COR-L47 (cell line): Measurements from ENCODE around the gene NMT1.
"Not testable (repeated sequence)": the region's sequence is repeated elsewhere in the genome, so short reads cannot be mapped to it uniquely, and the experiment has no call there.

ENCODE experiments used
- DNase-seq: peaks from one replicate; lab custom pipeline; 2025; lab: John Stamatoyannopoulos, UW

The NMT1 gene

DNA sequence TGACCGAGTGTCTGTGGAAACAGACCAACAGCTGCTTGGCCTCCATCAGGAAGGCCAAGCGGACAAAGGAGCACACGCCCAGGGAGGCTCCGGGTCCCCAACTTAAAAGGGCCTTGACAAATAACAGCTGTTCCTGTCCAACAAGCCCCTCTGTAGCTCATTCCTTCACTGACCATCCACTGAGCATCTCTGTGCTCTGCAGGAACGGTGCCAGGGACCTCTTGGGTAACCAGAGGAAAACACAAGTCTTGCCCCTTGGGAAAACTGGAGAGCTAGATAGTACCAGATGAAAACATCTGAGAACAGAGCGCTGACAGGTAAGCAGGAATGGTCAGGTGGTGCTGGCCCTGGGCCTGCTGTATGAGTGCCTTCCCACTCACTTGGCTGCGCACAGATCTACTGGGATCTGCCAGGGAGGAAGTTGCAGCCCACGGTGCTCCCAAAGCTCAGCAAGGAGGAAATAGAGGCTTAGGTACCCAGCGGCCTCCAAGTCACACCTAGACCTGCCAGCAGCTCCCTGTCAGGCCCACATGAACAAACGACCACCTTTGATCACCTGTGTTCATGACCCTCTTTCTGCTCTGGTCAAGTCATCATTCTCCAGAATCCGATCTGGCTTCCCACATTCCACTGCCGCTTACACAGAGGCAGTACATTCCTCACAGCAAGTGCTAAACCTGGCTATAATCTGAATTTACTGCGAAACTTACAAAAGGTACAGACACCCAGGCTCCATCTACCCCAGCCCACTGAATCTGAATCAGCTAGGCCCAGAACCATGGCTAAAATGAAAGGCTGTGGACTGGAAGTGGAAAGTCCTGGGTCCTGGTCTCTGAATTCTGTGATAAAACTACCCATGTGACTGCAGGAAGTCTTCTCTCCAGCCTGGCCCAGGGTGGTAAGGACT lies 22.1 kb upstream of the NMT1 start:
- DNase-seq, result no peak

DNA sequence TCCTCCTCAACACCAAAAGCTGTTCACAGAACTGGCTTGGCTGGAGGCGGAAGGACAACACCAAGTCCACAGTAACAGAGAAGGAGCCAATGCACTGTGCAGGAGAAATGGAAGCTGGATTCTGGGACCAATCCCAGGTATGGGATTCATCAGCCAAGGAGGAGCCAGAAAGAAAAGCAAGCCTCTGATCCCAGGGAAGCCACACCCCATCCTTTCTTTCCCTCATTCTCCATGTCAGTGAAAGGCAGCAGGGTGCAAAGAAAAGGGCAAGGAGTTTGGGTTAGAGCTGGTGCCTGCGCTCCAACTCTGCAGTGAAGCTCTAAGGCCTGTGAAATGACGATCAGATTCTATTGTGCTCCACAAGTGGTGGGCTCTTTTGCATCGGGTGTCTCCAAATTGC lies 20.7 kb upstream of the NMT1 start:
- DNase-seq, result no peak

DNA sequence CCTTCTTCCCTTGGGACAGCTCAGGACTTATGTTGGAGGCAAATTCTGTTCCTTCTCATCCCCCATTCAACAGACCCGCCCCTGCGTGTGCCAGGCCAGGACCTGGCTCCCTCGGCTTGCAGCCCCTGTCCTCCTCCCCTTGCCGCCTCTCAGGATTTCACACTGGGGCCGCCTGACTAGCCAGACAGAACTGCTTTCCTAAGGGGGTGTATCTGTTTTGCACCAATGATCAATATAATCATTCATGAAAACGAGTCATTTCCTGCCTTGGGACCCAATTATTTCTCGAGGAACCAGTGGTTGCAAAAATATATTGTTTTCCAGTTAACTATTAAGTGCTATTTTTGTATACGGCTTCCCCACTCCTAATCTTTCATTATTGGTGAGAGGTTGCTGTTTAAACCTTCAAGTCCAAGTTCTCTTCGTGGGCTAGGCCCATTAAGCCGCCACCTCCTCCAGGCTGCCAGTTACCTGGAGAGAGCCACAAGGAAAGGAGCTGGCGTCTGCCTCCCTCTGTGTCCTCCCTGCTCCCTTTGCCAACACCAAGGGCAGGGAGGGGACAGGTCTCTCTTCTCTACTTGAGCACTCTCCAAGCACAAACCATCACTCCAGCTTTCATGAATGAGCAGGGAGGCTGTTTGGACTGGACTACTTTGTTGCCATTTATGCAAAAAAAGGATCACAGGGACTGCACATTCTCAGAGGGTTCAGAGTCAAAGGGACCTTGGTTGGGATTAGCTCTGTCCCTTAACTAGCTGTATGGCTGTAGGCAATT lies 18.6 kb upstream of the NMT1 start:
- DNase-seq, result no peak

DNA sequence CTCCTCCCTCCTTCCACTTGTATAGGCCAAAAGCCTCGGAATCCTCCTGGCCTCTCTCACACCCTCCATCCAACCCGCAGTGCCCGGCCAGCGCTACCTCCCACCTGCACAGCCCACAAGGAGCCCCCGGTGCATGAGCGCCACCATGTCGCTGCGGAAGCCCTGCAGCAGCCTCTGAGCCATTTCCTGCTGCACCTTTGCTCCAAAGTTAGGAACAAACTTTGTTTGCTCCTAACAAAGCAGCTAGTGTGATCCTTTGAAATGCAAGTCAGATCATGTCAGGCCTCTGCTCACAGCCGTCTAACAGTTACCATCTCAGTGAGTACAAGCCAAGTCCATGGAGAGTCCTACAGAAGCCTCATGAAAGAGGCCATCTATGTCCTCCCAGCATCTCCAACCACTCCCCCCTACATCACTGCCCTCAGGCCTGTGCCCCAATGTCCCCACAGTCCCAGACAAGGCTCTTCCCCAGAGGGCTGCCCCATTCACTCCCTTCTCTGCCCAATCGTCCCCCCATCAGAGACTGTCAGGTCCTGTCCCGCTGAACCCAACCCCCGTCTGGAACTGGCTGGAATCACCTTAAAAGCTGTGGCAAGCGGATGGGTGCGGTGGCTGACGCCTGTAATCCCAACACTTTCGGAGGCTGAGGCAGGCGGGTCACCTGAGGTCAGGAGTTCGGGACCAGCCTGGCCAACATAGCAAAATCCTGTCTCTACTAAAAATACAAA lies 17.1 kb upstream of the NMT1 start:
- DNase-seq, result no peak

DNA sequence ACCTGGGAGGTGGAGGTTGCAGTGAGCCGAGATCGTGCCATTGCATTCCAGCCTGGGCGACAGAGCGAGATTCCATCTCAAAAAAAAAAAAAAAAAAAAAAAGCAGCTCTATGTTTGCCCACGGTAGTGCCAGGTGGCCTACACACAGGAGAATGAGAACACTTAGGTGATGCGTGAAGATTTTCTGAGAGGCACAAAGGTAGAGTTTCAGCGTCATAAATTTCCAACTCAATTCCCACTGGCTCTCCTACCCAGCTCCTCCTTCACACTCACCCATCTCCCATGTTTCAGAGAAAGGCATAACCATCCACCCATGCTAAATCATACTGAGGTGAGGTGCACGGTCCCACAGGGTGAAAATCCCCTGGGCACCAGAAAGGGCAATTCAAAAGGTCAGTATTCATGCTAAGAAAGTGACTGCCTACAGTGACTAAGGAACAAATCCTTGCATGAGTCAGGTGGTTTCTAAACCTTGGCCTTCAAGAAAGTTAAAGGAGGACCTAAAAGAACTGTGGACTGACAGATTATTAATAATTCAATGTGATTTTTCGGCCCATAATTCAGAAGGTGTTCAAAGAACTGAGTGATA lies 14.5 kb upstream of the NMT1 start:
- DNase-seq, result no peak

DNA sequence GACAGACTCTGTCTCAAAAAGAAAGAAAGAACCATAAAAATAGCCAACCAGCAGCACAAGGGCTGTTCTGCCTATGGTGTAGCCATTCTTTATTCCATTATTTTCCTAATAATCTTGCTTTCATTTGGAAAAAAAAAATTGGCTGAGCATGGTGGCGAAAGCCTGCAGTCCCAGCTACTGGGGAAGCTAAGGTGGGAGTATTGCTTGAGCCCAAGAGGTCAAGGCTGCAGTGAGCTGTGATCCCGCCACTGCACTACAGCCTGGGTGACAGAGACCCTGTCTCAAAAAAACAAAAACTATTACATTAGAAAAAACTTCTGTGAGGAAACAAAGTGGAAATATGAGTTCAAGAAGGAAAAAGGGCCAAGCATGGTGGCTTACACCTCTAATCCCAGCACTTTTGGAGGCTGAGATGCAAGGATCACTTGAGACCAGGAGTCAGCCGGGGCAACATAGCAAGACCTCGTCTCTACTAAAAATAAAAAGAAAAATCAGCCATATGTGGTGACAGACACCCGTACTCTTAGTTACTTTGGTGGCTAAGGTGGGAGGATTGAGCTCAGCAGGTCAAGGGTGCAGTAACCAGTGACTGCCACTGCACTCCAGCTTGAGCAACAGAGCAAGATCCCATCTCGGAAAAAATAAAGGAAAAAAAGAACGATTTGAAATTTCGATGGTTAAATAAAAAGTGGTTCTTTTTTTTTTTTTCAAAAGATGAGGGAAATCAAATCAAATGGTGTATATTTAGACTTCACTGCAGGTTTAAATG lies 12.1 kb upstream of the NMT1 start:
- DNase-seq, result no peak

DNA sequence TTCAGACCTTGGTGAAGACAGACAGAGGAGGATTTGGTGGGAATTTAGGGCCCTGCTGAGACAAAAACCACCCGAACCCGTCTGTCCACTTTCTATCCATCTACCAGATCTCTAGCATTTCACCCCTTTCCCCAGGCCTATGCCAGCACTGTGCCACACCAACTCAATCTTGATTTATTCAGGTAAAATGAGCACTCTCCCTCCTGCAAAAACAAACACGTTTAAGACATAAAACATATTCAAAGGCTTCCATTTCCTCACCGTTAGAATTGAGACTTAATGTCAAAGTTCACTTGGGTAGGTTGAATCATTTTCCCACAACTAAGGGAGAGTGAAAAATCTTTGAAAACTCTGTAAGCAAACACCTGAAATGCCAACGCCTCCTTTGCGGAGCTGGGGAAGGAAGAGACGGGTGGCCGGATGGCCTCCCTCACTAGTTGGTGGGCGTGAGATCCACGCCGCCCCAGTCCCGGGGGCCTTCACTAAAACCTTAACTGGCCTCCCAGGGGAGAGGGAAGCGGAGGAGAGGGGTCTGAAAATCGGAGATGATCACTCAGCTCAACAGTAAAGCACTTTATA lies 10.5 kb upstream of the NMT1 start:
- no peak for DNase-seq

DNA sequence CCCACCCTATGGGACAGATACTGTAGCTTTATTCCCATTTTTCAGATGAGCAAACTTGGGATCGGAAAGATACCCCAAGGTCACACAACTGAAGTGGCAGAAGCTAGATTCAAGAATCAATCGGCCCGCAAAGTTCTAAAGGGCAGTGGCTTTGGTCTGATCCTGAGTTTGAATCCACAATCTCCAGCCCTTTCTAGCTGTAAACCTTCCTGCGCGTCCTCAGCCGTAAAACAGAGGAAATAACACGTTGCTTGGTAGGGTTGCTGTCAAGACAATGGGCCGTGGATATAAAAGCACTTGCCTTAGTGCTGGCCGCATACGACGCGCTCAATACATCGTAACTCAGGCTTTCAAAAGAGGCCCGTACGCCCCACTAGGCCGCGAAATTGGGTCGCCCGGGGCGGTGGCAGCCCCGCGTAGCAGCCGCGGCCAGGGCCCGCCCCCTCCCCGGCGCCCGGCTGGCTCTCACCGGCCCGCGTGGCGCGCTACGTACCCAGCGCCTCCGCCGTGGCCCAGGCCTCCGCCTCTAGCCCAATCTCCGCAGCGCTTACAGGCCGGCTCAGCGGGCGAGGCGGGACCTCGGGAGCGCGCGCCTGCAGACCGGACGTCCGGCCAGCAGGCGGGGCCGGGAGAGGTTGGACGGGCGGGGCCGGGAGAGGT lies 9.9 kb upstream of the NMT1 start, which contains the start of gene DCAKD:
Gene DCAKD, minus strand, starts transcription at position 573 of the 660 bp plus-strand sequence. CDS start 16,747 bp downstream, outside the sequence.
- DNase-seq, result peak; percentile 95

DNA sequence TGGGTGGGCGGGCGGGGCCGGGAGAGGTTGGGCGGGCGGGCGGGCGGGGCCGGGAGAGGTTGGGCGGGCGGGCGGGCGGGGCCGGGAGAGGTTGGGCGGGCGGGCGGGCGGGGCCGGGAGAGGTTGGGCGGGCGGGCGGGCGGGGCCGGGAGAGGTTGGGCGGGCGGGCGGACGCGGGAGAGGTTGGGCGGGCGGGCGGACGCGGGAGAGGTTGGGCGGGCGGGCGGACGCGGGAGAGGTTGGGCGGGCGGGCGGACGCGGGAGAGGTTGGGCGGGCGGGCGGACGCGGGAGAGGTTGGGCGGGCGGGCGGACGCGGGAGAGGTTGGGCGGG lies 9.4 kb upstream of the NMT1 start:
- DNase-seq, result not testable (repeated sequence)

DNA sequence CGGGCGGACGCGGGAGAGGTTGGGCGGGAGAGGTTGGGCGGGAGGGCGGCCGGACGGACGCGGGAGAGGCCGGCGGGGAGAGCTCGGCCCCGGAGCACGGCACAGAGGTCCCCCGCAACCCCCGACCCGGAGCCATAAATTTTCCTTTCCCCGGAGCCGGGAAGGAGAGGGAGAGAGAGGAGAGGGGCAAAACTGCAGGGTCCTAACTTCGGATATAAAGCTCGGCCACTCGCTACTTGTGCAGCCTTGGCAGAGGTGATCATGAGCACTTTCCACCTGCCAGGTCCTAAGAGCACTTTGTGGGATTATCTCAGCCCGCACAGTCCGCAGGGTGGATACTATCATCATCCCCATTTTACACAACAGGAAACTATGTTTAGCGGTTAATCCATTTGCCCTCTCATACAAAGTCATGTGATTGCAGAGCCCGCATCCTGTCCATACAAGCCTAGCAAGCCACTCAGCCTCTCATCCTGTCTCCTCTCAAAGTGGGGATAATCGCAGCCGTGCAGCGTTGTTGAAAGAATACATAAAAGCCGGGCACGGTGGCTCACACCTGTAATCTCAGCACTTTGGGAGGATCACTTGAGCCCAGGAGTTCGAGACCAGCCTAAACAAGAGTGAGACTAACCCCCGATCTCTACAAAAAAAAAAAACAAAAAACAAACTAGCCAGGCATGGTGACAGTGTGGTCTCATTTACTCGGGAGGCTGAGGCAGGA lies 8.9 kb upstream of the NMT1 start:
- DNase-seq, result peak; percentile 36

DNA sequence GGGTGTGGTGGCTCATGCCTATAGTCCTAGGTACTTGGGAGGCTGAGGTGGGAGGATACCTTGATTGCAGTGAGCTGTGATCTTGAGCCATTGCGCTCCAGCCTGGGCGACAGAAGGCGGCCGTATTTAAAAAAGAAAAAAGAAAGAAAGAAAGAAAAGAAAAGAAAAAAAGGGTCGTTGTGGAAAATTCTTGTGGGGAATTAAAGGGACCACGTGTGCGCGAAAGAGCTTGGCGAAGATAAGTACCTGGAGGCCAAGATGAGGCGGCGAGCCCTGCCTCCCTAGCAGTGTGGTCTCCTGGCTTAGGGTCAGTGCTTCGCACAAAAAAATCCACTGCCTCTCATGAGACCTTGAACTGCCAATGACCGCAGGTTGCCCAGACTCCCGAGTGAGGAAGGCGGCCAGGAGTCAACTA lies 728 bp upstream of the NMT1 start:
- DNase-seq, result no peak

DNA sequence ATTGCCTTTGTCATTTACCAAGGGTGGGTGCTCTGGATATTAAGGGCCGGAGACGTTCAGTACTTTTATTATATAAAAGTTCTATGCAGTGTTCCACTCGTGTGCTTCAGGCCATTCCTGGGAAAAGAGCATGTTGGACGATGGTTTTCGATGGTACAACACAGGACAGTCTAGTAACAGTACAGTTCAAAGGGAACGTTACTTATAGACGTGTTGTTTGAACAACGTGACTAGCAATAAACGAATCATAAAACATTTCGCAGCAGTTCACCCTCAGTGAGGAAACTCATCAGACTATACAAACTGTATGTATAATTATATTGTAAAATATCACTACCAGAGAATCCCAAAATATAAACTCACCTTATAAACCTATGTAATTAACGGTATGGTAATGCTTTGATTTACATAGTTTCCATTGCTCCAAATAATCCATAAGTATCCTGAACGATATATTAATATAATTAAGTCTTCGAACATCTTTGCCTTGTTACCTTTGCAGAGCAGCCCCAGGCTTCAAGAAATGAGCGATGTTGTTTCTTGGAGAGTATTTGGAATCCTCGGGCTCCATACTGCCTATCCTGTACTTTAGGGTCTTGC lies 589 bp downstream of the NMT1 start:
- no peak for DNase-seq

DNA sequence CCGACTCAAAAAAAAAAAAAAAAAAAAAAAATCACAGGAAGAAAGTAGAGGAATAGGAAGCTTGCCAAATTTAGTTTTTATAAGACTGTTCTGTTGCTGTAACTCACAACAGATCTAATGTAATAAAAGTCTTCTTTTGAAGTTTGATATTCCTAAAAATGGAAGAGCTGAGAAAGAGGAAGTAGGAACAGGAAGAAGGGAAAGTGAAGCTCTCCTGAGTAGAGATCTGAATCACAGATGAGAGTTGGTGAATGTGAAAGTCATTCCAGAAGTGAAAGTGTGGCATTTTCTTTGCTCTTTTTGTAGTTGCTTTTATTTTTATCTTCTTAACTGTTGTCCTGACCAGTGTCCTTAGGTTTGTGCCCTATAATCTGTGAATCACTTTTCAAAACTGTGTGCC lies 2.1 kb downstream of the NMT1 start:
- DNase-seq, result no peak

DNA sequence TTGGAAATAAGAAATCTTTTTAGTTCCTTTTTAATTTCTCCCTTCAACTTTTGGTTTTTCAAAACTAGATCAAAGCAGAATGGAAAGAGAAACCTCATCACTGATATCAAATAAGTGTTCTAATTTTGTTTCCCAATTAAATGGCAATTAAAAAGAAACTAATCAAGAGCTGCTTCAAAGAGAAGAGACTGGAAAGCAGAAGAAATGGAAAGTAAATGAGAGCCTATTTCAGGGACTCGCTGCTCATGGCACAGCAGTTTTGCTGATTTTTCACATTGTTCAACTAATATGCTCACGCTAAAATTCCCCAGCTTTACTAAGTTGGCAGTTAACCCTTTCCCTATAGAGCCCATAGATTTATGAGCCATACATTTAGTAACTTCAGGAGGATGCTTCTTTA lies 6.5 kb downstream of the NMT1 start:
- no peak for DNase-seq

DNA sequence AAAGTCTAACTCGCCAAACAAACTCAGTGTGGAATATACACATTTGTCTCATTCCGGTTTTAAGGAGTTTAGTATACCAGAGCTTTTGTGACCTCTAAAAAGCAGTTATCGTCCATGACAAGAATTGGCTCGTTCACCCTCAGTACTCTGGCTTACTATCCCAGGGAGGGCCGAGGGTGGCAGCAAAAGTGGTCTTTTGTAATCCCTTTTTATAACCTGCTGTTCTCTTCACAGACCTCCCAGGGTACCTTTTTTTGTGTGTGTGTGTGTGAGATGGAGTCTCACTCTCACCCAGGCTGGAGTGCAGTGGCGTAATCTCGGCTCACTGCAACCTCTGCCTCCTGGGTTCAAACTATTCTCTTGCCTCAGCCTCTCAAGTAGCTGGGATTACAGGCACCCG lies 8.9 kb downstream of the NMT1 start:
- DNase-seq, result no peak

DNA sequence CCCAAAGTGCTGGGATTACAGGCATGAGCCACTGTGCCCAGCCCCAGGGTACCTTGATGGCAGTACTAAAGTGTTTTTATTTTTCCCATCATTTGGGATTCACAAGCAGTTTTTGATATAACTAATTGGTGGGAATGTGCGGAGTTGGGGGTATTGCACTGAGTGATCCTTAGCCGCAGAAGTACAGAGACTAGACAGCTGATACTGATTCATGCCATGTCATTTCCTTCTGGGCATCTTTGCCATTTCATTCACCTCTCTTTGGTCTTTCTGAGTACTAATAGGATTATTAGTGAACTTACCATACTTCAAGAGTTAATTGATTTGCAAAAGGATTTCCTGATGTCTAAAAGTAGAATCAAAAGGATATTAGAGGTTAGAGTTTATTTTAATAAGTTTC lies 9.7 kb downstream of the NMT1 start:
- no peak for DNase-seq

DNA sequence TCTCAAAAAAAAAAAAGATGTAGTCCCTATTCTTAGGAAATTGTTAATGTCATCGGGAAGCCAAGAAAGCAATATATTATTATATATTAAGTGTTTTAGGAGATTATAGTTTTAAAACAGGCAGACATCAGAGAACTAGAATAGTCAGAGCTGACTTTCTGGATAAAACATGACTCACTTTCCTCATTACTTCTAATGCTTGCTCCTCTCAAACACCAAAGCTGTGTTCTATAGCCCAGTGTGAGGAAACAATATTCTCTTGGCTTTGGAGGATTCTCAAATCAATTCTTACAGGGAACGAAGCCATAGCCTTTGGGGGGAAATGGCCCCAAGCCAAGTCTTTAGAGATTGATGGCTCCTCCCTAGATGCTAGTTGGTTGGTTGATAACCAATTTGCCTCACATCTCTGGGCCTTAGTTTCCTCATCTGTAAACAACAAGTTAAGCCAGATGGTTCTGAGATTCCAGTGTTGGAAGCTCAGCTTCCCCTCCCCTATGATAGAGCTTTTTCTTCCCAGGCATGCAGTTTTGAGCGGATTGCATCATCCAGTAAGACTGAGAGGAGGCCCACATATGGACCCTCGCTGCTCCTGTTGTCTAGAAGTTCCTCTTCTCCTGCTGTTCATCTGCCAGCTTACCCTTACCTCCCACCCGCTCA lies 12.4 kb downstream of the NMT1 start:
- no peak for DNase-seq

DNA sequence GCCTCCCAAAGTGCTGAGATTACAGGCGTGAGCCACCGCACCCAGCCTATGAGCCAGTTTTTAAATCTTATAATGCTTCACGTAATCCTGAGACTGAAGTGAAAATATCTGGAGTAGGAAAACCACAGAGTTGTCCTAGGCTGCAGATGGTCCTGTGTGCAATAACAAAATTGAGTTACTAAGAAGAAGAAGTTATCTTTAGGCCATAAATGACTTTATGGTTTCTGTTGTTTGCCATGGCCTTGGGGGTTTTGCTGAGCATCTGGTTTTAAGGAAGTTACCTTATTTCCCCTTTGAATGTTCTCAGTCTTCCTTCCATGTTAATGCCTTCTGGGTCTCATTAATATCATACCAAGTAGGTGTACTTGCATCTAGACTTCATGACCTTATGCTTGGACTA lies 16.5 kb downstream of the NMT1 start:
- no peak for DNase-seq
